Measurements from ENCODE around the gene SALL3.

Gene SALL3

GRCh38 chr18:78980777-78981380 lies 1.3 kb downstream of the SALL3 start:
- ATAC-seq, result no peak
- TF ChIP-seq ISL1 (CRISPR knock-in tag; IDR thresholded peaks at IDR 0.05), result no peak
- no peak for TF ChIP-seq ESRRG (CRISPR knock-in tag; IDR thresholded peaks at IDR 0.05)
- no peak for TF ChIP-seq PATZ1 (CRISPR knock-in tag; IDR thresholded peaks at IDR 0.05; ENCODE audit: borderline replicate concordance)
- no peak for TF ChIP-seq PPARA (CRISPR knock-in tag; IDR thresholded peaks at IDR 0.05; ENCODE audit: borderline replicate concordance)
- no peak for TF ChIP-seq BACH2 (CRISPR knock-in tag; IDR thresholded peaks at IDR 0.05; ENCODE audit: borderline replicate concordance)
- TF ChIP-seq ZFP3 (CRISPR knock-in tag; IDR thresholded peaks at IDR 0.05), result no peak
- TF ChIP-seq CSDC2 (CRISPR knock-in tag; IDR thresholded peaks at IDR 0.05), result no peak
- no peak for TF ChIP-seq ZFP30 (CRISPR knock-in tag; IDR thresholded peaks at IDR 0.05)
- no peak for TF ChIP-seq TOX (CRISPR knock-in tag; IDR thresholded peaks at IDR 0.05; ENCODE audit: borderline replicate concordance)
- TF ChIP-seq ZNF565 (CRISPR knock-in tag; conservative IDR thresholded peaks at IDR 0.05; ENCODE audit: low read depth), result no peak
- TF ChIP-seq SNAI2 (CRISPR knock-in tag; IDR thresholded peaks at IDR 0.05), result no peak
- no peak for TF ChIP-seq TCF4 (CRISPR knock-in tag; IDR thresholded peaks at IDR 0.05; ENCODE audit: borderline replicate concordance)
- TF ChIP-seq ARNTL (CRISPR knock-in tag; IDR thresholded peaks at IDR 0.05; ENCODE audit: borderline replicate concordance, low read depth), result no peak
- TF ChIP-seq RARB (CRISPR knock-in tag; IDR thresholded peaks at IDR 0.05), result no peak
- no peak for TF ChIP-seq GLIS3 (CRISPR knock-in tag; IDR thresholded peaks at IDR 0.05)
- no peak for TF ChIP-seq OSR1 (CRISPR knock-in tag; IDR thresholded peaks at IDR 0.05)
- no peak for TF ChIP-seq ZC3H10 (CRISPR knock-in tag; IDR thresholded peaks at IDR 0.05)
- no peak for TF ChIP-seq TSHZ2 (CRISPR knock-in tag; IDR thresholded peaks at IDR 0.05)
- TF ChIP-seq ZNF70 (CRISPR knock-in tag; IDR thresholded peaks at IDR 0.05), result no peak
- TF ChIP-seq CREB5 (CRISPR knock-in tag; IDR thresholded peaks at IDR 0.05; ENCODE audit: low read depth), result no peak

- TF ChIP-seq ARNTL (CRISPR knock-in tag; IDR thresholded peaks at IDR 0.05; ENCODE audit: borderline replicate concordance, low read depth) (no peak), ZFP3 (CRISPR knock-in tag; IDR thresholded peaks at IDR 0.05) (no peak), ZC3H10 (CRISPR knock-in tag; IDR thresholded peaks at IDR 0.05) (no peak), ESRRG (CRISPR knock-in tag; IDR thresholded peaks at IDR 0.05) (no peak), SNAI2 (CRISPR knock-in tag; IDR thresholded peaks at IDR 0.05) (no peak), CSRNP3 (CRISPR knock-in tag; IDR thresholded peaks at IDR 0.05) (no peak), POU6F1 (CRISPR knock-in tag; IDR thresholded peaks at IDR 0.05; ENCODE audit: borderline replicate concordance, low read depth) (no peak), PPARA (CRISPR knock-in tag; IDR thresholded peaks at IDR 0.05; ENCODE audit: borderline replicate concordance) (no peak), TCF4 (CRISPR knock-in tag; IDR thresholded peaks at IDR 0.05; ENCODE audit: borderline replicate concordance) (no peak), ZNF565 (CRISPR knock-in tag; conservative IDR thresholded peaks at IDR 0.05; ENCODE audit: low read depth) (no peak), ZFP30 (CRISPR knock-in tag; IDR thresholded peaks at IDR 0.05) (no peak), ISL1 (CRISPR knock-in tag; IDR thresholded peaks at IDR 0.05) (no peak), CSDC2 (CRISPR knock-in tag; IDR thresholded peaks at IDR 0.05) (no peak), PATZ1 (CRISPR knock-in tag; IDR thresholded peaks at IDR 0.05; ENCODE audit: borderline replicate concordance) (no peak), TSHZ2 (CRISPR knock-in tag; IDR thresholded peaks at IDR 0.05) (no peak), BACH2 (CRISPR knock-in tag; IDR thresholded peaks at IDR 0.05; ENCODE audit: borderline replicate concordance) (no peak), RARB (CRISPR knock-in tag; IDR thresholded peaks at IDR 0.05) (no peak), CREB5 (CRISPR knock-in tag; IDR thresholded peaks at IDR 0.05; ENCODE audit: low read depth) (no peak)
- no peak for ATAC-seq
Observed at GRCh38 chr18:78981394-78981831, 1.8 kb downstream of the SALL3 start.
